Chondrocyte (in vitro differentiated cells): ENCODE data around the gene ACTL9. TPM values are rescaled to one million over a fixed set of nuclear protein-coding genes. Genes with fewer than 3 reads are reported as not detected.

Source experiments
- DNase-seq: peaks from one replicate; pipeline ENCODE4 v3.0.0; 2021; ENCODE audit warnings: mixed read lengths, low spot score
- H3K27ac Mint-ChIP-seq: one replicate; pipeline ENCODE4 v1.8.0; 2021; ENCODE audit warnings: mild to moderate bottlenecking, moderate library complexity, mixed read lengths; ENCODE audit not compliant: unreplicated experiment
- H3K27me3 Mint-ChIP-seq: 2 replicates; pipeline ENCODE4 v1.8.0; 2021; ENCODE audit warnings: low read depth, mixed read lengths
- H3K36me3 Mint-ChIP-seq: 2 replicates; pipeline ENCODE4 v1.8.0; 2021; ENCODE audit warnings: low read depth, mixed read lengths
- H3K4me1 Mint-ChIP-seq: 2 replicates; pipeline ENCODE4 v1.8.0; 2021; ENCODE audit warnings: low read depth, mild to moderate bottlenecking, mixed read lengths
- H3K4me3 Mint-ChIP-seq: one replicate; pipeline ENCODE4 v1.8.0; 2021; ENCODE audit warnings: mild to moderate bottlenecking, moderate library complexity, mixed read lengths; ENCODE audit not compliant: unreplicated experiment
- H3K9me3 Mint-ChIP-seq: 2 replicates; pipeline ENCODE4 v1.8.0; 2021; ENCODE audit warnings: low read depth, mixed read lengths
- total RNA-seq: library from RNA; stranded (reverse); gene quantifications from 3 replicates; pipeline ENCODE4 v1.2.1, GENCODE V29; 2021
- TF ChIP-seq, protein P1 (sequence below): fragments of 200-600 bp; sonication (generic); IDR thresholded peaks from 2 replicates; pipeline ENCODE4 v1.5.0; 2021; ENCODE audit warnings: antibody characterized with exemption, mild to moderate bottlenecking, moderate library complexity

Gene ACTL9
- total RNA-seq, 1 donor from 2014 or later = not detected

DNA sequence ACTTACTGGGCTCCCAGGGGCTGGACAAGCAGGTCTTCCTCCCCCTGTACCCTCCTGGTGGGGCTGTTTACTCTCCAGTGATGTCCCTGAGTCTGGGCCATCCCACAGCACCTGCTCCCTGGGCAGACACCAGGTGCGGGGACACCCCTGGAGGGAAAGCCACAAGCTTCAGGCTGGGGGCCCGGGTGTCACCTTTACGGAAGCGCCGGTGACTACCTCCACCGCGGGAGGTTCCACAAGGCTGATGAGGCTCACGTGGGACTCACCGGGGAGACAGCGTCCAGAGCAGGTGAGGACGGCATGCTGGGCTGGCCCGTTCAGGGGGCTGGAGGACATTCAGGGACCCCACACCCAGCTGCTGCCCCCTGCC is 43.3 kb downstream of the ACTL9 start:
- Mint-ChIP-seq H3K9me3 (no peaks in the 10 kb centered on the region), H3K4me3 (no peak overlapping the region), H3K4me1 (peaks cover 8% of the 10 kb centered on the region), H3K27ac (no peak overlapping the region), H3K36me3 (no peaks in the 10 kb centered on the region), H3K27me3 (peaks cover 47% of the 10 kb centered on the region)
- TF ChIP-seq, protein P1, sequence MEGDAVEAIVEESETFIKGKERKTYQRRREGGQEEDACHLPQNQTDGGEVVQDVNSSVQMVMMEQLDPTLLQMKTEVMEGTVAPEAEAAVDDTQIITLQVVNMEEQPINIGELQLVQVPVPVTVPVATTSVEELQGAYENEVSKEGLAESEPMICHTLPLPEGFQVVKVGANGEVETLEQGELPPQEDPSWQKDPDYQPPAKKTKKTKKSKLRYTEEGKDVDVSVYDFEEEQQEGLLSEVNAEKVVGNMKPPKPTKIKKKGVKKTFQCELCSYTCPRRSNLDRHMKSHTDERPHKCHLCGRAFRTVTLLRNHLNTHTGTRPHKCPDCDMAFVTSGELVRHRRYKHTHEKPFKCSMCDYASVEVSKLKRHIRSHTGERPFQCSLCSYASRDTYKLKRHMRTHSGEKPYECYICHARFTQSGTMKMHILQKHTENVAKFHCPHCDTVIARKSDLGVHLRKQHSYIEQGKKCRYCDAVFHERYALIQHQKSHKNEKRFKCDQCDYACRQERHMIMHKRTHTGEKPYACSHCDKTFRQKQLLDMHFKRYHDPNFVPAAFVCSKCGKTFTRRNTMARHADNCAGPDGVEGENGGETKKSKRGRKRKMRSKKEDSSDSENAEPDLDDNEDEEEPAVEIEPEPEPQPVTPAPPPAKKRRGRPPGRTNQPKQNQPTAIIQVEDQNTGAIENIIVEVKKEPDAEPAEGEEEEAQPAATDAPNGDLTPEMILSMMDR = no peak
- no peak for DNase-seq

DNA sequence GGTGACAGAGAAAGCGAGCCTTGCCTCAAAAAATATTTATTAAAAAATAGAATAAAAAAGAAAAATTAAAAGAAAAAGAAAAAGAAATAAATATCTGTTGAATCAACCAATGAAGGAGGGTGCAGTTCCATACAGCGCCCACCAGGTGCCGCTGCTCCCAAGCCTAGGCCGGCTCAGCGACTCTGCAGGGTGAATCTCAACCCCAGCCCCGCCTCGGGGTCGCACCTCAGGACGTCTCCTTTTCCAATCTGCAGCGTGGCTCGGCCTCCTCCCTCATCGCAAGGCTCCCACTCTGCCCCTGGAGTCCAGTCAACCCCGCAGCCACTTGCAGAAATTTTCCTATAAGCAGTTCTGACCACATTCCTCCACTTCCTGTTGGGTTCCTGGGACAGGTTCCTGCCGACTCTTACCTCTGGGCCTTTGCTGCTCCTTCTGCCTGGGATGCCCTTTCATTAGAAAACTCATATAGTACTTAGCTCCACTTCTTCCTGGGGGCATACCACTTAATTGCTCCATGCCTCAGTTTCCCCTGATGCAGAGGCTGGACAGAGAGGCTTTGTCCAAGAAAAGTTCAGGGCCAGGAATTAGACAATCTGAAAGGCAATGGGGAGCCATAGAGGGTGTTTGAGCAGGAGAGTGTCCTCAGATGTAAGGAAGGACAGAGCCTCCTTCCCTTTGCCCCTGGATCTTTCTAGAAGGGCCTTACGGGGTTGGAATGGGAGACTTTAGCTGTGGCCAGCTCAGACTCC is 43.8 kb downstream of the ACTL9 start:
- peaks cover 13% of the 10 kb centered on the region for H3K4me1 Mint-ChIP-seq
- no peaks in the 10 kb centered on the region for H3K9me3 Mint-ChIP-seq
- peaks cover 44% of the 10 kb centered on the region for H3K27me3 Mint-ChIP-seq
- peak overlapping the region; percentile 48 for H3K4me3 Mint-ChIP-seq
- TF ChIP-seq, protein P1 = peak; percentile 99
- DNase-seq = no peak
- H3K27ac Mint-ChIP-seq = no peak overlapping the region
- H3K36me3 Mint-ChIP-seq = no peaks in the 10 kb centered on the region

DNA sequence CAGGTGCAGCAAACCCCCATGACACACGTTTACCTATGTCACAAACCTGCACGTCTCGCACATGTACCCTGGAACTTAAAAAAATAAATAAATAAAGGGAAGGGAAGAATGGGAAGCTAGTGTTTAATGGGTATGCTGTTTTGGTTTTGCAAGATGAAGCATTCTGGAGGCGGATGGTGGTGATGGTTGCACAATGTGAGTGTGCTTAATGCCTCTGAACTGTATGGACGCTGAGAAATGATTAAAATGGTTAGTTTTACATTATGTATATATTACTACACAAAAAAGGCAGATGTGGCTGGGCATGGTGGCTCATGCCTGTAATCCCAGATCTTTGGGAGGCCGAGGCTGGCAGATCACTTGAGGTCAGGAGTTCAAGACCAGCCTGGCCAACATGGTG is 50.4 kb downstream of the ACTL9 start:
- Mint-ChIP-seq H3K4me1 (peaks cover 8% of the 10 kb centered on the region), H3K36me3 (no peaks in the 10 kb centered on the region), H3K4me3 (no peak overlapping the region), H3K9me3 (no peaks in the 10 kb centered on the region), H3K27ac (no peak overlapping the region), H3K27me3 (peaks cover 32% of the 10 kb centered on the region)
- TF ChIP-seq, protein P1 = no peak
- DNase-seq = no peak

Other genes starting within 250 kb of the ACTL9 start
- 0.20 to 0.46 TPM in 2 of 3 replicates, not detected in the other for gene PRAM1, start 196.2 kb downstream of the ACTL9 start, total RNA-seq
- 22.0 to 26.8 TPM (median 25.3 TPM) in 3 replicates for gene ZNF414, start 184.6 kb downstream of the ACTL9 start, total RNA-seq
- gene MYO1F, start 121.4 kb downstream of the ACTL9 start, total RNA-seq = 0.23 to 0.50 TPM in 2 of 3 replicates, not detected in the other
- gene ADAMTS10, start 88.1 kb downstream of the ACTL9 start, total RNA-seq = 69.3 to 100 TPM (median 73.6 TPM) in 3 replicates
- gene NFILZ, start 68.2 kb downstream of the ACTL9 start, total RNA-seq = not detected in 3 replicates
- gene OR2Z1, start 22.8 kb upstream of the ACTL9 start, total RNA-seq = not detected in 3 replicates
- 15.2 to 18.4 TPM (median 15.5 TPM) in 3 replicates for gene ZNF558, start 133.5 kb upstream of the ACTL9 start, total RNA-seq
- not detected in 3 replicates for gene MBD3L1, start 133.6 kb upstream of the ACTL9 start, total RNA-seq